ENCODE data around the gene VAPB.

- TF ChIP-seq, protein P1, sequence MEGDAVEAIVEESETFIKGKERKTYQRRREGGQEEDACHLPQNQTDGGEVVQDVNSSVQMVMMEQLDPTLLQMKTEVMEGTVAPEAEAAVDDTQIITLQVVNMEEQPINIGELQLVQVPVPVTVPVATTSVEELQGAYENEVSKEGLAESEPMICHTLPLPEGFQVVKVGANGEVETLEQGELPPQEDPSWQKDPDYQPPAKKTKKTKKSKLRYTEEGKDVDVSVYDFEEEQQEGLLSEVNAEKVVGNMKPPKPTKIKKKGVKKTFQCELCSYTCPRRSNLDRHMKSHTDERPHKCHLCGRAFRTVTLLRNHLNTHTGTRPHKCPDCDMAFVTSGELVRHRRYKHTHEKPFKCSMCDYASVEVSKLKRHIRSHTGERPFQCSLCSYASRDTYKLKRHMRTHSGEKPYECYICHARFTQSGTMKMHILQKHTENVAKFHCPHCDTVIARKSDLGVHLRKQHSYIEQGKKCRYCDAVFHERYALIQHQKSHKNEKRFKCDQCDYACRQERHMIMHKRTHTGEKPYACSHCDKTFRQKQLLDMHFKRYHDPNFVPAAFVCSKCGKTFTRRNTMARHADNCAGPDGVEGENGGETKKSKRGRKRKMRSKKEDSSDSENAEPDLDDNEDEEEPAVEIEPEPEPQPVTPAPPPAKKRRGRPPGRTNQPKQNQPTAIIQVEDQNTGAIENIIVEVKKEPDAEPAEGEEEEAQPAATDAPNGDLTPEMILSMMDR (IDR thresholded peaks at IDR 0.05; ENCODE audit: low read depth, low read length) = no peak
- TF ChIP-seq EZH2phosphoT487 (IDR thresholded peaks at IDR 0.05; ENCODE audit: low read depth) = no peak
Observed at GRCh38 chr20:58388882-58389323, at the start of gene VAPB.

Measured in OCI-LY3 (cell line).